Measurements from ENCODE around the gene SNAP23.
"Not testable (repeated sequence)": the region's sequence is repeated elsewhere in the genome, so short reads cannot be mapped to it uniquely, and the experiment has no call there.

Gene SNAP23

DNA sequence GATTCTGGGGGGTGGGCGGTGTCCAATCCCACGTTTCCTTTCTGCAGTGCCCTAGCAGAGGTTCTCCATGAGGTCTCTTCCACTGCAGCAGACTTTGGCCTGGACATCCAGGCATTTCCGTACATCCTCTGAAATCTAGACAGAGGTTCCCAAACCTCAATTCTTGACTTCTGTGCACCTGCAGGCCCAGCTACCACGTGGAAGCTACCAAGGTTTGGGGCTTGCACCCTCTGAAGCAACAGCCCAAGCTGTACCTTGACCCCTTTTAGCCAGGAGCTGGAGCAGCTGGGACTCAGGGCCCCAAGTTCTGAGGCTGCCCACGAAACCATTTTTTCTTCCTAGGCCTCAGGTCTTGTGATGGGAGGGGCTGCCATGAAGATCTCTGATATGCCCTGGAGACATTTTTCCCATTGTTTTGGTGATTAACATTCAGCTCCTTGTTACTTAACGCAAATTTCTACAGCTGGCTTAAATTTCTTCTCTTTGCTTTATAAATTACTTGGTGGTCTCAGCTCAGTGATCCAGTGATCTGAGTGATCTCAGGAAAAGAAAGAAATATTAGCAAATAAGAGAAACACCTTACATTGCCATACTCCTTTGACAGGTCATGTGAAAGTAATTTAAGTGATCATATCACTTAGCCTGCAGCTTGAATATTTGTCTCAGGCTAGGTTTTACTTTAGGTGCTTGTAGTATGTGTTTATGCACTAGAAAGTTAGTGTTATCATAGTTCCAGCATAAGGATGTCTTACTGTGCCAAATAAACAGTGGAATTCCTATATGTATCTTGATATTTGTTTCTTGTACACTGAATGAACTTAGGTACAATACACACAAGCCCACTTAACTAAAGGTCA lies 3.0 kb downstream of the SNAP23 start:
- DNase-seq = no peak

DNA sequence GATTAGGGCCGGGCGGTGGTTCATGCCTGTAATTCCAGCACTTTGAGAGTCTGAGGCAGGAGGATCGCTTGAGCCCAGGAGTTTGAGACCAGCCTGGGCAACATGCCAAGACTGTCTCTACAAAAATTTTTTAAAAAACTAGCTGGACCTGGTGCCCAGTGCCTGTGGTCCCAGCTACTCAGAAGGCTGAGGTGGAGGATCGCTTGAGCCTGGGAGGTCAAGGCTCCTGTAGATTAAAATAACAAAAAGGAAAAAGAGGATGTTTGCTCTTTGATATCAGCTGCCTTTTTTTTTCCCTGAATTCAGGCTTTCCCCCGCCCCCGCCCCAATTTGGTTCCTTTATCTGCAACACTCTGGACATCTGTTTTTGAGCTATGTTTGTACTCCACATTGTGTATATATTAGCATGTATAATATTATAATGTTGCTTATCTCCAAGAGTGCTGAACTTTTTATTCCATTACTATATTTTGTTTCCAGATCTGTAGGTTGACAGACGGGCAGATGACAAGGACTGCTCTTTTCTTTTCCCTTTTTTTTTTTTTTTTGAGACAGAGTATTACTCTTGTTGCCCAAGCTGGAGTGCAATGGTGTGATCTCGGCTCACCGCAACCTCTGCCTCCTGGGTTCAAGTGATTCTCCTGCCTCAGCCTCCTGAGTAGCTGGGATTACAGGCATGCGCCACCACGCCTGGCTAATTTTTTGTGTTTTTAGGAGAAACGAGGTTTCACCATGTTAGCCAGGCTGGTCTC lies 4.6 kb downstream of the SNAP23 start:
- no peak for DNase-seq

- DNase-seq = no peak
Observed at GRCh38 chr15:42502477-42502876, 7.0 kb downstream of the SNAP23 start.

- DNase-seq = no peak
Observed at GRCh38 chr15:42503825-42504224, 8.4 kb downstream of the SNAP23 start.

- no peak for DNase-seq
Observed at GRCh38 chr15:42504631-42505030, 9.2 kb downstream of the SNAP23 start.

GRCh38 chr15:42507514-42507913 lies 12.1 kb downstream of the SNAP23 start:
- DNase-seq = no peak

DNA sequence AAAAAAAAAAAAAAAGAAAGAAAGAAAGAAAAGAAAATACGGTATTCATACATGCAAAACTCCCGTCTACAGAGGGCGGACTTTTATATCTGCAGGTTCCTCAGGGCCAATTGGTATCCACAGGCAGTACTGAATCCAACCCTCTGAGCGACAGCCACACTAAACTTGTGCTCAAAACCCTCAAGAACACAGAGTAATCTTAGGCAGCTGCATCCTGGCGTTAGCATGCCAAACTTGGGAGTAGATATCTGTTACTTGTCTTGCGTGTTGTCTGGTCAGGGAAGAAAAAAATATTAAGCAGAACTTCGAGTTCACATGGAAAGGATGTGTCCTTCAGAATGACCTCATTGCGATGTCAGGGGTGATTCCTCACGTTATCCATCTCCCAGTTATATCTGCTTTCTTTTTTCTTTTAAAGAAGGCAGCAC lies 12.8 kb downstream of the SNAP23 start:
- DNase-seq = no peak

DNA sequence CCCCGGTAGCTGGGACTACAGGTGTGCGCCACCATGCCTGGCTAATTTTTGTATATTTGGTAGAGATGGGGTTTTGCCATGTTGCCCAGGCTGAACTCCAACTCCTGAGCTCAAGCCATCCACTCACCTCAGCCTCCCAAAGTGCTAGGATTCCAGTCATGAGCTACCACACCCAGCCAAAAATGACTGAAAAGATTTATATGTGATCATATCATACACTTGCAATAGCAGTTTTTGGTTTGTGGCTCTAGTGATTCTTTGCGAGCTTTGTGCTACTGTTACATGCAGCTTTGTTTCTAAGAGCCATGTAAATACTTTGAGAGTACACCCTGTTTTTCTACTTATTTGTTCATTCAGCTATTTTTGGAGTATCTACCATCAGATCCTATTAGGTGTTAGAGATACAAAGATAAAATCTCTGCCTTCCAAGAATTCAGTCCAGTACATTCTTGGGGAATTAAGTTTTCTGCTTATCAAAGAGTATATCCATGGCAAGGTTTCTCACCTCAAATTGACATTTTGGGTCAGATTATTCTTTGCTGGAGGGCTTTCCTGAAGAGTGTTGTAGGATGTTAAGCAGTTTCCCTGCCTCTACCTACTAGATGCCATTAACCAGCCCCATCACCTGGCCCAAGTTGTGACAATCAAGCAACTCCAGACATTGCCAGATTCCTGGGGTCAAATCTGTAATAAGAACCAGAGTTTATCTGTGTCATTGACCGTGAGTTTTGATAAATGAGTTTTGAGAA lies 15.0 kb downstream of the SNAP23 start:
- no peak for DNase-seq

DNA sequence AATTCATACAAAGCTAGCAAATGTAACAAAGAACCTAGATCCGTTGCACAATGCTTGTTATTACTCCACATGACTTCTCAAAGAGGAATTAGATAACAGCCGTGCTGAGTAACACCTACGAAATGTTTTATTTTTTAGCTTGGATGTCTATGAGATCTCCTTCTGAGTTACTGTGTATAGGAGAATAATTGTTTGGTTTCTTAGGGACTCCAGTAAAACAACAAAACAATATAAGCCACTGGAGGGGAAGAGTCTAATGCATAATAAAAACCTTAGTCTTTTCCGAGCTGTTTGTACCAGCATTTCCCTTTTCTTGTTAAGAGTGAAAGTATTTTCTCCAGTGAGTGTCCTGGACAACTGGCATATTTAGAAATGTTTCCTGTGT lies 15.6 kb downstream of the SNAP23 start:
- no peak for DNase-seq

DNA sequence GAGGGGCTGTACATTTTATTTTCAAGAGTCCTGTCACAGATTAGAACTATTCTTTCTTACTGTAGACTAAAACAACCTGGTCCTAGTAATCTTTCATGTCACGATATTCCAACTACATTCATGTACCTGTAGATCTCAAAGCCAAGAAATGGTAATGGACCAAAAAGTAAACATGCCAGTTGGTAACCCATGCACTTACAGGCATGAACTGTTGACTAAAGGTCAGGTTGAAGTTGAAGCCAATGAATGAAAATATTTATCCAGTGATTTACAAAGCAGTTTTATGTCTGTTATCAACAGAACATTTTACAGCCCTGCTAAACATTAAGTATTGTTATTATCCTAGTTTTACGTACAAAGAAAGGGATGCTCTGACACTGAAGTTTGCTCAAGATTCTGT lies 27.9 kb downstream of the SNAP23 start:
- no peak for DNase-seq

- no peak for DNase-seq
Observed at GRCh38 chr15:42528970-42529369, 33.5 kb downstream of the SNAP23 start.

GRCh38 chr15:42533246-42533645 lies 37.8 kb downstream of the SNAP23 start:
- no peak for DNase-seq

GRCh38 chr15:42544853-42545629 lies 49.6 kb downstream of the SNAP23 start:
- DNase-seq = no peak

- DNase-seq = no peak
Observed at GRCh38 chr15:42547918-42548248, 52.4 kb downstream of the SNAP23 start.

GRCh38 chr15:42548249-42549031 lies 53.0 kb downstream of the SNAP23 start, which contains the start of the genes HAUS2 and LRRC57:
Gene HAUS2, plus strand, starts transcription at chr15:42548838. Its CDS starts 35 bp downstream, at chr15:42548873.
Gene LRRC57, minus strand, starts transcription at chr15:42548793. Its CDS starts 359 bp downstream, at chr15:42548434.
- DNase-seq = peak; percentile 81

DNA sequence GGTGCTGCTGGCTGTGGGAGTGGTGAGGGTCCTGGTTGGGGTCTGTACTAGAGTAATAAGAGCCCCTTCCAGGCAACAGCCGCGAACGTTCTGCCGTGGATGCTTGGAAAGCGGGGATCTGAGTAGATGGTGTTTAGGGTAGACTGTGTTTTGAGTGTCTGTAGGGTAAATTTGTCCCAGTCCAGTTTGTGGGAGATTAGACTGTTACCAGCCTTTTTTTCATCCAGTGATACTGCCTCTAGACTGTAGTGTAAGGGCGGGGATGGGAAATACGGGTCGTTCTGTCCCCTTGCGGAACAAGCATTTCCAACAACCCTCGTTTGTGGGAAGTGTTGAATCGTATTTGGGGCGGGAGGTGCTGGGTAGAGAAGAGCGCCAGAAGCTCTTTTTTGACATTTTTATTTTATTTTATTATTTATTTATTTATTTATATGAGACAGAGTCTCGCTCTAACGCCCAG lies 53.6 kb downstream of the SNAP23 start:
- no peak for DNase-seq

DNA sequence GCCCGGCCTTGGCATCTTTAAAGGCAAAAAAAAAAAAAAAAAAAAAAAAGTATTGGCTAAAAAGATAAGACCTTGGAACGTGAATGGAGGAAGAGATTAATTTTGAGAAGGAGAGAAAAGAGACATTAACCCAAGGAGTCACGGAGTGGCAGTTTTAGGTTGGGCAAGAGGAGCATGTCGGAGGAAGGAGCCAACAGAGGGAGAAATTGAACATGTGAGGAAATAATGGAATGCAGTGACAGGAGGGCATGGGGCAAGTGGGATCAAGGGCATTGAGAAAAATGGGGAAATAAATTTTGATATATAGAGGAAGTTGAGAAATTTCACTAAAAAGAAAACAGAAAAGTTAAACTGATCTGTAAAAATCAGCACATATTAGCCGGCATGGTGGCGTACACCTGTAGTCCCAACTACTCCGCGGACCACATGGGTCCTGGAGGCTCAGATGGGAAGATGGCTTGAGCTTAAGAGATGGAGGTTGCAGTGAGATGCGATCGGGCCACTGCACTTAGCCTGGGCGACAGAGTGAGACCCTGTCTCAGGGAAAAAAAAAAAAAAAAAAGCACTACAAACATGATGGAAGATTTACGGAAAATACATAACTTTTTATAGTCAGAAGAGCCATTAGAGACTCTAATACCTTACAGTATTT lies 54.4 kb downstream of the SNAP23 start:
- DNase-seq = no peak

DNA sequence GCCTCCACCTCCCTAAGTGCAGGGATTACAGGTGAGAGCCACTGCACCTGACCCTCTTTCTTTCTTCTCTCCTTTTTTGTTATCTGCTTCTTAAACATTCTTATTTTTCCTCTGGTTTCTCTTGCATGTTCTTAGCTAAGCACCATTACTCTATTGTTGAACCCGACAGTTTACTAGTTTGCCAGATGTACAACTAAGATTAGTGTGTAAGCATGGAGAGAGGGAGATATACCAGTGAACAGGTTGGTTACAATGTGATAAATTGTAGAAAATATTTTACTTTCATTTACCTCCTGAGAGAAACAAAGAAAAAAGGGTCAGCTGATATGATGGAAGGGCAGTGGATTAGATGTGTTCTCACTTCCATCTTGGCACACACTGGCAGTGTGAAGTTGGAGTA lies 58.1 kb downstream of the SNAP23 start:
- no peak for DNase-seq

DNA sequence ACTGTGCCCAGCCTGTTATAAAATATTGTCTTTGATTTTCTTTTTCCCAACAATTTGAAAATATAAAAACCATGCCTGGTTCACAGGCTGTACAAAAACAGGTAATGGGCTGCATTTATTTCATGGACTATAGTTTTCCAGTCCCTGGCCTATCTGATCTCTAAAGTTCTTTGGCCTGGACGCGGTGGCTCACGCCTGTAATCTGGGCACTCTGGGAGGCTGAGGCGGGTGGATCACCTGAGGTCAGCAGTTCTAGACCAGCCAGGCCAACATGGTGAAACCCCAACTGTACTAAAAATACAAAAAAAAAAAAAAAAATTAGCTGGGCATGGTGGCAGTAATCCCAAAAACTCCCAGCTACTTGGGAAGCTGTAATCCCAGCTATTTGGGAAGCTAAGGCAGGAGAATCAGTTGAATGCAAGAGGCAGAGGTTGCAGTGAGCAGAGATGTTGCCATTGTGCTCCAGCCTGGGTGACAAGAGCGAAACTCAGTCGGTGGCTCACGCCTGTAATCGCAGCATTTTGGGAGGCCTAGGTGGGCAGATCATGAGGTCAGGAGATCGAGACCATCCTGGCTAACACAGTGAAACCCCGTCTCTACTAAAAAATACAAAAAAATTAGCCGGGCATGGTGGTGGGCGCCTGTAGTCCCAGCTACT lies 61.2 kb downstream of the SNAP23 start:
- not testable (repeated sequence) for DNase-seq

DNA sequence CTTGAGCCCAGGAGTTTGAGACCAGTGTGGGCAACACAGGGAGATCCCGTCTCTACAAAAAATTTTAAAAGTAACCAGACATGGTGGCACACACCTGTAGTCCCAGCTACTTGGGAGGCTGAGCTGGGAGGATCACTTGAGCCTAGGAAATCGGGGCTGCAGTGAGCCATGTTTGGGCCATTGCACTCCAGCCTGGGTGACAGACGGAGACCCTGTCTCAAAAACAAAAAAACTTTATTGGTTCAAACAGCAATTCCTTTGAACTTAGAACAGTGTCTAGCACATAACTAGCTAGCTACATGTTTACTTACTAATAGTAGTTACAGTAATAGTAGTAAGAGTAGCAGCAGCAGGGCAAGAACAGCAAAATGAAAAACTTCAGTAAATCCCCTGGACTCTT lies 63.3 kb downstream of the SNAP23 start:
- no peak for DNase-seq

Data from activated gamma-delta T cell treated with Interleukin-2 at 50 U/mL for 16 hours (primary cell).